ENCODE data around the gene RAD51B.

GRCh38 chr14:68335312-68335711 lies 515.7 kb downstream of the RAD51B start:
- TF ChIP-seq CTCF (optimal IDR thresholded peaks at IDR 0.05 in 1 of 3, IDR thresholded peaks at IDR 0.05 in 1 of 3, conservative IDR thresholded peaks at IDR 0.05 in 1 of 3; ENCODE audit: extremely low read depth in 1 of 3, insufficient read depth in 2 of 3, low read length in 3 of 3) (no peak), EZH2 (IDR thresholded peaks at IDR 0.05; ENCODE audit: low read length) (no peak)

All from keratinocyte (primary cell).